ENCODE results near the gene ZSCAN31. TPM values are rescaled to one million over a fixed set of nuclear protein-coding genes. Genes with fewer than 3 reads are reported as not detected.

Gene ZSCAN31
- total and polyA plus RNA-seq, 9 of the 15 experiments (the other 6 are each of a cell fraction or from before 2014, with no cell fraction given), result 3.9 to 12.1 (median 7.0) TPM

GRCh38 chr6:28383235-28384142, 47.5 kb upstream of the ZSCAN31 start (continued):
- no peak for TF ChIP-seq PURB (CRISPR knock-in tag; IDR thresholded peaks at IDR 0.05; ENCODE audit: low read depth)
- 0 out of 2 replicates have a peak, but pooled peaks have one; percentile 8 for TF ChIP-seq PHF8 (IDR thresholded peaks at IDR 0.05; ENCODE audit: borderline replicate concordance, low read length)
- TF ChIP-seq ARHGAP35 (IDR thresholded peaks at IDR 0.05; ENCODE audit: partially characterized antibody), result no peak
- TF ChIP-seq NRF1 (conservative IDR thresholded peaks at IDR 0.05 in 1 of 2, IDR thresholded peaks at IDR 0.05 in 1 of 2), result peak; percentile 78 to 80
- peak; percentile 52; the same call in 1 of the 2 replicates for TF ChIP-seq GTF2F1 (IDR thresholded peaks at IDR 0.05; ENCODE audit: low read depth, low read length)
- no peak for TF ChIP-seq JUNB (CRISPR knock-in tag; conservative IDR thresholded peaks at IDR 0.05)
- TF ChIP-seq ZNF444 (CRISPR knock-in tag; IDR thresholded peaks at IDR 0.05), result no peak
- no peak for TF ChIP-seq ZNF398 (CRISPR knock-in tag; IDR thresholded peaks at IDR 0.05)
- TF ChIP-seq GATAD2A (IDR thresholded peaks at IDR 0.05), result no peak
- peak; percentile 79 to 91 for TF ChIP-seq E2F6 (IDR thresholded peaks at IDR 0.05; ENCODE audit: borderline replicate concordance in 1 of 2, extremely low read depth in 1 of 2, insufficient read depth in 1 of 2, insufficient read length in 1 of 2, low read depth in 1 of 2, low read length in 1 of 2, poor library complexity in 1 of 2, severe bottlenecking in 1 of 2)
- TF ChIP-seq ESRRA (IDR thresholded peaks at IDR 0.05; ENCODE audit: borderline replicate concordance, low read depth), result peak; percentile 52; the same call in 1 of the 2 replicates
- no peak for TF ChIP-seq BCLAF1 (IDR thresholded peaks at IDR 0.05; ENCODE audit: borderline replicate concordance in 1 of 2, control insufficient read depth in 1 of 2, low read depth in 2 of 2, low read length in 1 of 2)
- peak; percentile 56 for TF ChIP-seq USF2 (CRISPR knock-in tag; IDR thresholded peaks at IDR 0.05)
- no peak for TF ChIP-seq NEUROD1 (IDR thresholded peaks at IDR 0.05; ENCODE audit: borderline replicate concordance, low read depth, low read length, partially characterized antibody)
- TF ChIP-seq HDAC8 (tag; IDR thresholded peaks at IDR 0.05), result no peak
- no peak for TF ChIP-seq KAT8 (IDR thresholded peaks at IDR 0.05; ENCODE audit: low read depth)

Data from K562 (cell line).